Smooth muscle cell (in vitro differentiated cells): ENCODE data around the gene KLRK1. TPM values are rescaled to one million over a fixed set of nuclear protein-coding genes. Genes with fewer than 3 reads are reported as not detected.
"Not testable (repeated sequence)": the region's sequence is repeated elsewhere in the genome, so short reads cannot be mapped to it uniquely, and the experiment has no call there.

Source experiments
- DNase-seq: peaks from one replicate; lab custom pipeline; 2025; ENCODE audit not compliant: unreplicated experiment; lab: John Stamatoyannopoulos, UW
- H2AFZ ChIP-seq: fragments of 200-600 bp; sonication (generic); 2 replicates; pipeline ENCODE4 v1.6.0; 2016; ENCODE audit warnings: antibody characterized with exemption, low read depth, mild to moderate bottlenecking
- H3F3A ChIP-seq: fragments of 200-600 bp; sonication (generic); 2 replicates; pipeline ENCODE4 v1.6.0; 2017; ENCODE audit warnings: antibody characterized with exemption, low read depth
- H3K27ac ChIP-seq: fragments of 200-600 bp; sonication (generic); 2 replicates; pipeline ENCODE4 v1.5.1; 2016; ENCODE audit warnings: low read depth, mild to moderate bottlenecking
- H3K27me3 ChIP-seq: fragments of 200-600 bp; sonication (generic); 2 replicates; pipeline ENCODE4 v1.6.1; 2016; ENCODE audit warnings: low read depth, mild to moderate bottlenecking
- H3K36me3 ChIP-seq: fragments of 200-600 bp; sonication (generic); 2 replicates; pipeline ENCODE4 v1.5.1; 2016; ENCODE audit warnings: low read depth
- H3K4me1 ChIP-seq: fragments of 200-600 bp; sonication (generic); 2 replicates; pipeline ENCODE4 v1.5.1; 2016; ENCODE audit warnings: low read depth
- H3K4me2 ChIP-seq: fragments of 200-600 bp; sonication (generic); 2 replicates; pipeline ENCODE4 v1.6.0; 2016; ENCODE audit warnings: mild to moderate bottlenecking
- H3K4me3 ChIP-seq: fragments of 200-600 bp; sonication (generic); 2 replicates; pipeline ENCODE4 v1.5.1; 2016; ENCODE audit warnings: mild to moderate bottlenecking
- H3K79me2 ChIP-seq: fragments of 200-600 bp; sonication (generic); 2 replicates; pipeline ENCODE4 v1.6.0; 2016; ENCODE audit warnings: low read depth, mild to moderate bottlenecking
- H3K9ac ChIP-seq: fragments of 200-600 bp; sonication (generic); 2 replicates; pipeline ENCODE4 v1.6.0; 2016; ENCODE audit warnings: low read depth
- H3K9me3 ChIP-seq: fragments of 200-600 bp; sonication (generic); replicated peaks from 2 replicates; pipeline ENCODE4 v1.5.1; 2016; ENCODE audit warnings: low read depth
- H4K20me1 ChIP-seq: fragments of 200-600 bp; sonication (generic); 2 replicates; pipeline ENCODE4 v1.6.0; 2016; ENCODE audit warnings: low read depth
- WGBS: methylation state at CpG from one replicate; pipeline ENCODE4 v1.1.7; 2016; ENCODE audit warnings: low lambda C conversion rate; 5-methylcytosine and 5-hydroxymethylcytosine counted together
- polyA plus RNA-seq: library from polyadenylated mRNA; unstranded; fragments of >200 nt; fragmentation: Nextera tagmentation; extraction: Ambion mirVana; gene quantifications from 2 replicates; pipeline ENCODE4 v1.2.1, GENCODE V29; 2016
- total RNA-seq: library from RNA; depleted of rRNA; stranded (reverse); fragments of >200 nt; gene quantifications from 2 replicates; pipeline ENCODE4 v1.2.3, GENCODE V29; 2014
- TF ChIP-seq, protein P1 (sequence below): fragments of 200-600 bp; sonication (generic); IDR thresholded peaks from 2 replicates; pipeline ENCODE4 v1.5.1; 2017; ENCODE audit warnings: borderline replicate concordance, mild to moderate bottlenecking, antibody characterized with exemption; ENCODE audit not compliant: insufficient read depth, poor library complexity, severe bottlenecking

Gene KLRK1
- total and polyA plus RNA-seq, 2 experiments from 2014 or later = not detected

DNA sequence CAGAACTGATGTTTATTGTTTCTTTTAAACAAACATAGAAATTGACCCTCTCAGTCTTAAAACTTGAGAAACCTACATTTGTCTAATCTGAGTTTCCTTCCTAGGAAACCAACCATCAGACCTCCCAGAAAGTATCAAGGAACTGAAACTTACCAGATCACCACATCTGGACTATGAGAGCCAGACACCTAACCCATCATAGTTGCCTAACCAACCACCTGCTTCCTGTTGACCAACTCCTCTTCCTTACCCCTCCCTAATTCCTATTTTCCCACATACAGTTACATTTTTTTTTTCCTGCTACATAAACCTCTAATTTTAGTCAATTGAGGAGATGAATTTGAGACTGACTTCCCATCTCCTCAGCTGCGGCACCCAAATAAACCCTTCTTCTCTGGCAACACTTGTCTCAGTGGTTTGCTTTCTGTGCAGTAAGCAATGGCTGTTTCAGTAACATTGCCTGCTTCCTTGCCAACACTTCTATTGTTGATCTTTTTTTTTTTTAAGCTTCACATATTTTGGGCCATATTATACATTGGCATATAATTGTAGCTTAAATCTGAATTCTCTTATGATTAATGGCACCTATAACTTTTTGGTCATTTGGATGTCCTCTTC is 47.8 kb downstream of the KLRK1 start:
- TF ChIP-seq, protein P1, sequence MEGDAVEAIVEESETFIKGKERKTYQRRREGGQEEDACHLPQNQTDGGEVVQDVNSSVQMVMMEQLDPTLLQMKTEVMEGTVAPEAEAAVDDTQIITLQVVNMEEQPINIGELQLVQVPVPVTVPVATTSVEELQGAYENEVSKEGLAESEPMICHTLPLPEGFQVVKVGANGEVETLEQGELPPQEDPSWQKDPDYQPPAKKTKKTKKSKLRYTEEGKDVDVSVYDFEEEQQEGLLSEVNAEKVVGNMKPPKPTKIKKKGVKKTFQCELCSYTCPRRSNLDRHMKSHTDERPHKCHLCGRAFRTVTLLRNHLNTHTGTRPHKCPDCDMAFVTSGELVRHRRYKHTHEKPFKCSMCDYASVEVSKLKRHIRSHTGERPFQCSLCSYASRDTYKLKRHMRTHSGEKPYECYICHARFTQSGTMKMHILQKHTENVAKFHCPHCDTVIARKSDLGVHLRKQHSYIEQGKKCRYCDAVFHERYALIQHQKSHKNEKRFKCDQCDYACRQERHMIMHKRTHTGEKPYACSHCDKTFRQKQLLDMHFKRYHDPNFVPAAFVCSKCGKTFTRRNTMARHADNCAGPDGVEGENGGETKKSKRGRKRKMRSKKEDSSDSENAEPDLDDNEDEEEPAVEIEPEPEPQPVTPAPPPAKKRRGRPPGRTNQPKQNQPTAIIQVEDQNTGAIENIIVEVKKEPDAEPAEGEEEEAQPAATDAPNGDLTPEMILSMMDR = no peak
- Histone ChIP-seq H3K36me3 (no peaks in the 10 kb centered on the region), H3K9me3 (no peaks in the 10 kb centered on the region), H3K27ac (no peak overlapping the region), H2AFZ (no peak overlapping the region), H3K4me1 (no peaks in the 10 kb centered on the region), H3K79me2 (no peaks in the 10 kb centered on the region), H3K4me3 (no peak overlapping the region), H3F3A (no peaks in the 10 kb centered on the region), H4K20me1 (no peaks in the 10 kb centered on the region), H3K4me2 (no peak overlapping the region), H3K9ac (no peak overlapping the region), H3K27me3 (no peaks in the 10 kb centered on the region)
- 100% methylated on average over 1 of the region's 1 CpG for WGBS
- DNase-seq = no peak

DNA sequence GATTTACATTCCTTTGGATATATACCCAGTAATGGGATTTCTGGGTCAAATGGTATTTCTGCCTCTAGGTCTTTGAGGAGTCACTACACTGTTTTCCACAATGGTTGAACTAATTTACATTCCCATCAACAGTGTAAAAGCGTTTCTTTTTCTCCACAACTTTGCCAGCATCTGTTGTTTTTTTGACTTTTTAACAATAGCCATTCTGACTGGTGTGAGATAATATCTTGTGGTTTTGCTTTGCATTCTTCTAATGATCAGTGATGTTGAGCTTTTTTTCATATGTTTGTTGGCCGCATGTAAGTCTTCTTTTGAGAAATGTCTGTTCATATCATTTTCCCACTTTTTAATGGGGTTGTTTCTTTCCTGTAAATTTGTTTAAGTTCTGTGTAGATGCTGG is 48.9 kb downstream of the KLRK1 start:
- not testable (repeated sequence) for H4K20me1 ChIP-seq, H3K79me2 ChIP-seq, H3F3A ChIP-seq, H2AFZ ChIP-seq, H3K4me3 ChIP-seq, H3K27ac ChIP-seq, H3K4me1 ChIP-seq, H3K9me3 ChIP-seq, H3K9ac ChIP-seq, DNase-seq, H3K4me2 ChIP-seq, H3K36me3 ChIP-seq, H3K27me3 ChIP-seq
- WGBS = 76% methylated on average over 2 of the region's 2 CpGs

DNA sequence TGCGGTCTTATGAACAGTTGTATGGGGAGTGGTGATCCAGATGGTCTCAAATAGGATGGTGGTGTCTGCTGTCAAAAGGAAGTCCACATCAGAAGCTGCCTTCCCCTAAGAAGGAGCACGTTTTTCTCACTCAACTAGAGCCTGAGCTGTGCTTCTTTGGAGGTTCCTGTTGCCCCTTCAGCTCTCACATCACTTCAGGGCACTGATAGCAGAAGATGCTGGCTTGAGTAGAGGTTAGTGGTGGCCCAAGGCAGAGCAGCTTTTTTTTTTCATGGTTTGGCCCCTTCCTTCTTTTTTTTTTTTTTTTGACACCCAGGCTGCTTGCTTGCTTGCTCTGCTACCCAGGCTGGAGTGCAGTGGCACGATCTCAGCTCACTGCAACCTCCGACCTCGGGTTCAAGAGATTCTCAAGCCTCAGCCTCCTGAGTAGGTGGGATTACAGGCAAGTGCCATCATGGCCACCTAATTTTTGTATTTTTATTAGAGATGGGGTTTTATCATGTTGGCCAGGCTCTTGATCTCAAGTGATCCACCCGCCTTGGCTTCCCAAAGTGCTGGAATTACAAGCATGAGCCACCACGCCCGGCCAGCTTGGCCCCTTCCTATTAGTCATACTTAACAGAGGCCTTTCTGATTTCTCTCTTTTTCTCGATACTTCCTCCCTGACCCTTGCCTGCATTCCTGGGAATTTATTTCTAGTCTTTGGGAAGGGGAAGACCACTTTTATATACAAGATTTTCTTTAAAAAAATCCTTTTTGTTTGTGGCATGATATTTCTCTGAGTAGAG is 50.6 kb downstream of the KLRK1 start:
- Histone ChIP-seq H2AFZ (no peak overlapping the region), H3K27ac (peak overlapping the region; percentile 28), H3K4me2 (peak overlapping the region; percentile 56), H3K4me1 (no peaks in the 10 kb centered on the region), H3K4me3 (no peak overlapping the region), H4K20me1 (no peaks in the 10 kb centered on the region), H3K79me2 (no peaks in the 10 kb centered on the region), H3F3A (no peaks in the 10 kb centered on the region), H3K36me3 (no peaks in the 10 kb centered on the region), H3K27me3 (no peaks in the 10 kb centered on the region), H3K9me3 (no peaks in the 10 kb centered on the region), H3K9ac (no peak overlapping the region)
- DNase-seq = no peak
- WGBS = 54% methylated on average over 9 of the region's 9 CpGs
- TF ChIP-seq, protein P1 = no peak

DNA sequence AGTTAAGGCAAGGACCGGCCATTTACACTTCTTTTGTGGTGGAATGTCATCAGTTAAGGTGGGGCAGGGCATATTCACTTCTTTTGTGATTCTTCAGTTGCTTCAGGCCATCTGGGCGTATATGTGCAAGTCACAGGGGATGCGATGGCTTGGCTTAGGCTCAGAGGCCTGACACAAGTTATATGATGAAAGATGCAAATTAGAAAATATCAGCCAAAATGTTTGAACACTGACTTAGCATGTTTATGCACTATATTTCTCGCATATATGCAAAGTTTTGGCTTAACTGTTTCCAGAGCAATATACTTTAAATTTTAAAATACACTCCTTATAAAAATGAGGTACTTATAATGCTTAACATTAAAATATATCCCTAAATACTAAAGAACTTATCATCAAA is 51.4 kb downstream of the KLRK1 start:
- not testable (repeated sequence) for H3K27me3 ChIP-seq, H3K27ac ChIP-seq, H3K4me1 ChIP-seq, DNase-seq, H3K36me3 ChIP-seq, H2AFZ ChIP-seq, H3K9me3 ChIP-seq, H3K4me2 ChIP-seq, H3K9ac ChIP-seq, H3K4me3 ChIP-seq, H4K20me1 ChIP-seq, H3K79me2 ChIP-seq, H3F3A ChIP-seq
- WGBS = 90% methylated on average over 4 of the region's 4 CpGs

DNA sequence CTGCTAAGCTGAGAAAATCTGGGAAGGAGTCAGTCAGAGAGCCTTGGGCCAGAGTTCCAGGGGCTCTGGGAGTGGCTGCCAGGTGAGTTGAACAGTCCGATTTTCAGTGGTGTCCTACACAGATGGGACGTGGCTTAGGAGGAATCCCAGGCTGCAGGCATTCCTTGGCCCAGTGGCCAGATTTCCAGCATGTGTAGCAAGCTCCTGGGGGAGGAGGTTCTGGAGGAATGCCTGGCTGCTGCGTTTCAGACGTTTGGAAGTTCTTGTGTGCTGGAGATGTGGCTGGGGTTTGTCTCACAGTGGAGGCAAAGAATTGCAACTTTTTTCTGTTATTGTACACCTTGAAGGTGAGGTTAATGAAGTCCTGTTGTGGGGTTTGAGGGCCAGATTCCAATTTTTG is 53.6 kb downstream of the KLRK1 start:
- 48% methylated on average over 4 of the region's 4 CpGs for WGBS
- not testable (repeated sequence) for H3K4me2 ChIP-seq, H3K79me2 ChIP-seq, H4K20me1 ChIP-seq, H3K4me3 ChIP-seq, H3K9ac ChIP-seq, H2AFZ ChIP-seq, DNase-seq, H3K9me3 ChIP-seq, H3K4me1 ChIP-seq, H3F3A ChIP-seq, H3K36me3 ChIP-seq, H3K27ac ChIP-seq, H3K27me3 ChIP-seq
